Astrocyte (in vitro differentiated cells and primary cell): ENCODE results near the gene RHD. TPM values are rescaled to one million over a fixed set of nuclear protein-coding genes. Genes with fewer than 3 reads are reported as not detected.

Experiments
- DNase-seq: peaks from one replicate; pipeline ENCODE4 v3.0.0-alpha.2; 2010; ENCODE audit warnings: low read depth
- FAIRE-seq: peaks from 2 replicates; lab custom pipeline; 2011; peaks lifted over from hg19 to GRCh38; lab: Jason Lieb, UNC
- H2AFZ ChIP-seq: 2 replicates; pipeline ENCODE4 v1.6.0; 2012; ENCODE audit warnings: low read depth, low read length, inconsistent platforms
- H3K27ac ChIP-seq: 2 replicates; pipeline ENCODE4 v1.5.1; 2011; ENCODE audit warnings: low read depth, low read length, inconsistent platforms
- H3K27me3 ChIP-seq: 2 replicates; pipeline ENCODE4 v1.6.0; 2011; ENCODE audit warnings: low read length, inconsistent platforms; ENCODE audit not compliant: insufficient read depth
- H3K36me3 ChIP-seq: 2 replicates; pipeline ENCODE4 v1.5.1; 2011; ENCODE audit warnings: low read length, inconsistent platforms; ENCODE audit not compliant: insufficient read depth
- H3K4me1 ChIP-seq: 2 replicates; pipeline ENCODE4 v1.5.1; 2011; ENCODE audit warnings: low read length, inconsistent platforms; ENCODE audit not compliant: insufficient read depth
- H3K4me2 ChIP-seq: 2 replicates; pipeline ENCODE4 v1.6.0; 2012; ENCODE audit warnings: low read length, inconsistent platforms
- H3K4me3 ChIP-seq: 2 replicates; pipeline ENCODE4 v1.5.1; 2011; ENCODE audit warnings: low read depth, mild to moderate bottlenecking, low read length, inconsistent platforms; ENCODE audit not compliant: insufficient read depth
- H3K79me2 ChIP-seq: 2 replicates; pipeline ENCODE4 v1.6.0; 2012; ENCODE audit warnings: mild to moderate bottlenecking, low read length, inconsistent platforms; ENCODE audit not compliant: insufficient read depth
- H3K9ac ChIP-seq: 2 replicates; pipeline ENCODE4 v1.6.0; 2012; ENCODE audit warnings: mild to moderate bottlenecking, low read length, inconsistent platforms
- H3K9me3 ChIP-seq: 2 replicates; pipeline ENCODE4 v1.5.1; 2012; ENCODE audit warnings: low read depth, mild to moderate bottlenecking, low read length, inconsistent platforms; ENCODE audit not compliant: insufficient read depth
- H4K20me1 ChIP-seq: 2 replicates; pipeline ENCODE4 v1.6.0; 2012; ENCODE audit warnings: low read length, inconsistent platforms; ENCODE audit not compliant: insufficient read depth
- H3K27ac Mint-ChIP-seq: one replicate; pipeline ENCODE4 v1.8.0; 2021; ENCODE audit warnings: mild to moderate bottlenecking, mixed read lengths; ENCODE audit not compliant: unreplicated experiment
- H3K27me3 Mint-ChIP-seq: one replicate; pipeline ENCODE4 v1.8.0; 2021; ENCODE audit warnings: low read depth, mixed read lengths; ENCODE audit not compliant: unreplicated experiment
- H3K36me3 Mint-ChIP-seq: one replicate; pipeline ENCODE4 v1.8.0; 2021; ENCODE audit warnings: low read depth, mixed read lengths; ENCODE audit not compliant: unreplicated experiment
- H3K4me1 Mint-ChIP-seq: one replicate; pipeline ENCODE4 v1.8.0; 2021; ENCODE audit warnings: low read depth, mixed read lengths; ENCODE audit not compliant: unreplicated experiment
- H3K4me3 Mint-ChIP-seq: one replicate; pipeline ENCODE4 v1.8.0; 2021; ENCODE audit warnings: mild to moderate bottlenecking, moderate library complexity, mixed read lengths; ENCODE audit not compliant: unreplicated experiment
- H3K9me3 Mint-ChIP-seq: one replicate; pipeline ENCODE4 v1.8.0; 2021; ENCODE audit warnings: mild to moderate bottlenecking, mixed read lengths; ENCODE audit not compliant: unreplicated experiment
- CTCF ChIP-seq: IDR thresholded peaks from 2 replicates; pipeline ENCODE4 v1.5.1; 2011; ENCODE audit warnings: low read depth, mild to moderate bottlenecking, inconsistent platforms, low read length, moderate library complexity; ENCODE audit not compliant: insufficient read depth
- EZH2 ChIP-seq: IDR thresholded peaks from 2 replicates; pipeline ENCODE4 v1.6.1; 2012; ENCODE audit warnings: mild to moderate bottlenecking, low read length, inconsistent platforms; ENCODE audit not compliant: insufficient read depth
- total RNA-seq: library from RNA; stranded (reverse); gene quantifications from 2 replicates; pipeline ENCODE4 v1.2.1, GENCODE V29; 2021

Gene RHD
- total RNA-seq, 1 donor from 2014 or later = not detected

GRCh38 chr1:25253911-25254310 is 18.4 kb upstream of the RHD start:
- no peaks in the 10 kb centered on the region for H3K4me1 ChIP-seq
- no peak overlapping the region for H3K4me3 Mint-ChIP-seq
- H3K9ac ChIP-seq = no peak overlapping the region
- no peak overlapping the region for H2AFZ ChIP-seq
- no peak overlapping the region for H3K27ac ChIP-seq
- no peak overlapping the region for H3K4me2 ChIP-seq
- H3K9me3 Mint-ChIP-seq = no peaks in the 10 kb centered on the region
- H3K9me3 ChIP-seq = no peaks in the 10 kb centered on the region
- DNase-seq = peak; percentile 58
- FAIRE-seq = peak; percentile 85
- no peaks in the 10 kb centered on the region for H3K79me2 ChIP-seq
- TF ChIP-seq EZH2 (no peak), CTCF (no peak)
- no peaks in the 10 kb centered on the region for H3K36me3 ChIP-seq
- no peak overlapping the region for H3K4me3 ChIP-seq
- no peaks in the 10 kb centered on the region for H3K27me3 Mint-ChIP-seq
- peaks cover 3% of the 10 kb centered on the region for H3K4me1 Mint-ChIP-seq
- no peaks in the 10 kb centered on the region for H3K36me3 Mint-ChIP-seq
- no peak overlapping the region for H3K27ac Mint-ChIP-seq
- no peaks in the 10 kb centered on the region for H3K27me3 ChIP-seq
- H4K20me1 ChIP-seq = no peaks in the 10 kb centered on the region

GRCh38 chr1:25255706-25256577 is 16.4 kb upstream of the RHD start:
- DNase-seq = no peak
- no peak overlapping the region for H3K4me2 ChIP-seq
- H3K4me3 ChIP-seq = no peak overlapping the region
- no peak overlapping the region for H2AFZ ChIP-seq
- H3K4me3 Mint-ChIP-seq = no peak overlapping the region
- H3K79me2 ChIP-seq = no peaks in the 10 kb centered on the region
- no peaks in the 10 kb centered on the region for H3K36me3 Mint-ChIP-seq
- H3K27ac ChIP-seq = no peak overlapping the region
- H3K4me1 ChIP-seq = no peaks in the 10 kb centered on the region
- TF ChIP-seq EZH2 (no peak), CTCF (no peak)
- no peak overlapping the region for H3K9ac ChIP-seq
- no peaks in the 10 kb centered on the region for H3K9me3 ChIP-seq
- H3K9me3 Mint-ChIP-seq = no peaks in the 10 kb centered on the region
- peaks cover 3% of the 10 kb centered on the region for H3K4me1 Mint-ChIP-seq
- no peaks in the 10 kb centered on the region for H3K27me3 ChIP-seq
- H3K27me3 Mint-ChIP-seq = no peaks in the 10 kb centered on the region
- H3K36me3 ChIP-seq = no peaks in the 10 kb centered on the region
- FAIRE-seq = no peak
- no peaks in the 10 kb centered on the region for H4K20me1 ChIP-seq
- no peak overlapping the region for H3K27ac Mint-ChIP-seq

GRCh38 chr1:25256578-25256965 is 15.7 kb upstream of the RHD start:
- Histone ChIP-seq H3K4me1 (no peaks in the 10 kb centered on the region), H3K36me3 (no peaks in the 10 kb centered on the region), H3K4me3 (no peak overlapping the region), H3K9me3 (no peaks in the 10 kb centered on the region), H3K9ac (no peak overlapping the region), H2AFZ (no peak overlapping the region), H3K4me2 (no peak overlapping the region), H3K27me3 (no peaks in the 10 kb centered on the region), H3K79me2 (no peaks in the 10 kb centered on the region), H4K20me1 (no peaks in the 10 kb centered on the region), H3K27ac (peak overlapping the region; percentile 3)
- Mint-ChIP-seq H3K36me3 (no peaks in the 10 kb centered on the region), H3K4me3 (no peak overlapping the region), H3K9me3 (no peaks in the 10 kb centered on the region), H3K4me1 (peaks cover 3% of the 10 kb centered on the region), H3K27ac (no peak overlapping the region), H3K27me3 (no peaks in the 10 kb centered on the region)
- no peak for FAIRE-seq
- TF ChIP-seq CTCF = no peak
- DNase-seq = no peak
